Stomach (tissue), 9 donors: ENCODE results near the gene TP63. TPM values are rescaled to one million over a fixed set of nuclear protein-coding genes. Genes with fewer than 3 reads are reported as not detected.

ENCODE experiments used
- DNase-seq, 2 donors: peaks; one replicate each; pipeline versions ENCODE4 v3.0.0 to v3.0.0-alpha.2; 2013 to 2019
- H3K27ac ChIP-seq, 5 donors: fragments of 200-600 bp in 4 of 5; sonication (generic) in 4 of 5; one replicate each; pipeline ENCODE4 v1.5.1; 2013 to 2019; ENCODE audit warnings: mild to moderate bottlenecking in 1 of 5, moderate library complexity in 1 of 5
- H3K27me3 ChIP-seq, 3 donors: fragments of 200-600 bp; sonication (generic); one replicate each; pipeline ENCODE4 v1.5.1; 2017 to 2019; ENCODE audit warnings: mixed run types in 1 of 3
- H3K36me3 ChIP-seq, 4 donors: fragments of 200-600 bp; sonication (generic); 1 replicate in 3 of 4; 2 replicates in 1 of 4; pipeline ENCODE4 v1.5.1; 2016 to 2019
- H3K4me1 ChIP-seq, 4 donors: fragments of 200-600 bp; sonication (generic); one replicate each; pipeline ENCODE4 v1.5.1; 2016 to 2019
- H3K4me3 ChIP-seq, 4 donors: fragments of 200-600 bp; sonication (generic) in 3 of 4; one replicate each; pipeline ENCODE4 v1.5.1; 2016 to 2019; ENCODE audit warnings: mild to moderate bottlenecking in 1 of 4
- H3K9me3 ChIP-seq, 4 donors: fragments of 200-600 bp; sonication (generic); one replicate each; pipeline ENCODE4 v1.5.1; 2016 to 2019
- EP300 ChIP-seq: sonication (generic); formaldehyde crosslinking; IDR thresholded peaks from one replicate; pipeline ENCODE4 v1.6.1; 2017; ENCODE audit warnings: antibody characterized with exemption
- POLR2A ChIP-seq, 4 donors: fragments of 450-650 bp; IDR thresholded peaks; one replicate each; pipeline ENCODE4 v1.6.1; 2016; ENCODE audit warnings: antibody characterized with exemption in 4 of 4, control low read depth in 2 of 4, mild to moderate bottlenecking in 1 of 4, moderate library complexity in 1 of 4
- POLR2AphosphoS5 ChIP-seq, 3 donors: sonication (generic); formaldehyde crosslinking; IDR thresholded peaks; one replicate each; pipeline ENCODE4 v1.6.1; 2016; ENCODE audit warnings: antibody characterized with exemption in 3 of 3
- WGBS, 5 donors: extraction: QIAGEN DNeasy Blood & Tissue Kit in 3 of 5; methylation state at CpG; one replicate each; pipeline versions ENCODE4 v1.1.5 to v1.1.7; 2013 to 2018; 5-methylcytosine and 5-hydroxymethylcytosine counted together
- intact Hi-C: fragments of 100-400 bp; cut with DNase I; formaldehyde crosslinking; loops from one replicate; pipeline ENCODE4 v1.15.1; 2023; ENCODE audit warnings: low total_unique reads
- polyA plus RNA-seq, 3 donors: library from polyadenylated mRNA; stranded (reverse); fragments of 200-250 nt; gene quantifications; one replicate each; pipeline ENCODE4 v1.2.3, GENCODE V29; 2013
- total RNA-seq, 5 donors: library from RNA; depleted of rRNA; stranded (reverse); fragments of >200 nt; gene quantifications; one replicate each; pipeline versions ENCODE4 v1.1.0 to v1.2.3, GENCODE V29; 2014 to 2016
- TF ChIP-seq, protein P1 (sequence below), 7 experiments: fragments of 450-650 bp in 4 of 7; fragments of 200-600 bp in 3 of 7; sonication (generic) in 3 of 7; IDR thresholded peaks; one replicate each; pipeline ENCODE4 v1.5.1; 2016 to 2019; ENCODE audit warnings: antibody characterized with exemption in 7 of 7, control low read depth in 2 of 7, mild to moderate bottlenecking in 1 of 7
- donor health status: healthy with polysubstance abuse.
- donor health status: Bipolar disorder and iron deficiency.
- donor health status: healthy.

Gene TP63
- total and polyA plus RNA-seq, 8 donors, result 0.15 to 25.6 (median 0.55) TPM; not detected in 5

DNA sequence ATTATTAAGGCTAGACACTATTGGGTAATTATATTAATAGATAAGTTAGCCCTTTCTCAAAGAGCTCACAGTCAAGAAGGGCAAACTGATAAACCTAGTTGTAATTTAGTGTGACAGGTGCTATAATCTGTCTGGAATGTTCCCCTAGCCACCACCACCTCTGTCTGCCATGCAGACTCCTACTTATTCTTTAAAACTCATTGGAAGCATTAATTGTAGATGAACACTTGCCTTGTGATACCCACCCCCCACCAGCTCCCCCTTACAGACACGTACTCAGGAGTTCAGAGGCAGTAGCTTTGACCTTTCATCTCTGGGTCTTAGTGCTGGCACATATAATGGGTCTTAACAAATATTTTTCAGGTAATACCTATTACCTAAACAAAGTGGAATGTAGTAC, 195.9 kb downstream of the TP63 start:
- intact Hi-C loops, result no loop called here
- TF ChIP-seq EP300, result no peak
- no peak for TF ChIP-seq POLR2AphosphoS5 (IDR thresholded peaks at IDR 0.05)
- TF ChIP-seq, protein P1, sequence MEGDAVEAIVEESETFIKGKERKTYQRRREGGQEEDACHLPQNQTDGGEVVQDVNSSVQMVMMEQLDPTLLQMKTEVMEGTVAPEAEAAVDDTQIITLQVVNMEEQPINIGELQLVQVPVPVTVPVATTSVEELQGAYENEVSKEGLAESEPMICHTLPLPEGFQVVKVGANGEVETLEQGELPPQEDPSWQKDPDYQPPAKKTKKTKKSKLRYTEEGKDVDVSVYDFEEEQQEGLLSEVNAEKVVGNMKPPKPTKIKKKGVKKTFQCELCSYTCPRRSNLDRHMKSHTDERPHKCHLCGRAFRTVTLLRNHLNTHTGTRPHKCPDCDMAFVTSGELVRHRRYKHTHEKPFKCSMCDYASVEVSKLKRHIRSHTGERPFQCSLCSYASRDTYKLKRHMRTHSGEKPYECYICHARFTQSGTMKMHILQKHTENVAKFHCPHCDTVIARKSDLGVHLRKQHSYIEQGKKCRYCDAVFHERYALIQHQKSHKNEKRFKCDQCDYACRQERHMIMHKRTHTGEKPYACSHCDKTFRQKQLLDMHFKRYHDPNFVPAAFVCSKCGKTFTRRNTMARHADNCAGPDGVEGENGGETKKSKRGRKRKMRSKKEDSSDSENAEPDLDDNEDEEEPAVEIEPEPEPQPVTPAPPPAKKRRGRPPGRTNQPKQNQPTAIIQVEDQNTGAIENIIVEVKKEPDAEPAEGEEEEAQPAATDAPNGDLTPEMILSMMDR (IDR thresholded peaks at IDR 0.05), result no peak
- TF ChIP-seq POLR2A (IDR thresholded peaks at IDR 0.05), result no peak
- no peak overlapping the region for H3K27ac ChIP-seq
- WGBS, 5 donors, result 68 to 76% (median 75%) methylated on average over 1 of the region's 1 CpG
- DNase-seq, result no peak
- H3K4me1 ChIP-seq, result no peaks in the 10 kb centered on the region
- no peaks in the 10 kb centered on the region for H3K36me3 ChIP-seq
- H3K27me3 ChIP-seq, result no peaks in the 10 kb centered on the region
- H3K4me3 ChIP-seq, result no peak overlapping the region
- H3K9me3 ChIP-seq, result no peaks in the 10 kb centered on the region

GRCh38 chr3:189830401-189830800, 199.2 kb downstream of the TP63 start:
- no peak for DNase-seq
- no peaks in the 10 kb centered on the region for H3K9me3 ChIP-seq
- H3K4me1 ChIP-seq, result no peaks in the 10 kb centered on the region
- H3K27ac ChIP-seq, result no peak overlapping the region
- H3K36me3 ChIP-seq, result no peaks in the 10 kb centered on the region
- no peaks in the 10 kb centered on the region for H3K27me3 ChIP-seq
- WGBS, 5 donors, result 71 to 79% (median 73%) methylated on average over 2 of the region's 2 CpGs
- TF ChIP-seq, protein P1 (IDR thresholded peaks at IDR 0.05), result no peak
- no peak for TF ChIP-seq POLR2AphosphoS5 (IDR thresholded peaks at IDR 0.05)
- TF ChIP-seq POLR2A (IDR thresholded peaks at IDR 0.05), result no peak
- TF ChIP-seq EP300, result no peak
- no peak overlapping the region for H3K4me3 ChIP-seq
- intact Hi-C loops, result no loop called here

GRCh38 chr3:189833266-189833665, 202.1 kb downstream of the TP63 start:
- TF ChIP-seq, protein P1 (IDR thresholded peaks at IDR 0.05), result no peak
- TF ChIP-seq EP300 (no peak), POLR2A (IDR thresholded peaks at IDR 0.05) (no peak), POLR2AphosphoS5 (IDR thresholded peaks at IDR 0.05) (no peak)
- intact Hi-C loops, result no loop called here
- Histone ChIP-seq H3K9me3 (no peaks in the 10 kb centered on the region), H3K27me3 (no peaks in the 10 kb centered on the region), H3K36me3 (no peaks in the 10 kb centered on the region), H3K27ac (no peak overlapping the region), H3K4me1 (no peaks in the 10 kb centered on the region), H3K4me3 (no peak overlapping the region)
- no peak for DNase-seq
- 57 to 69% (median 65%) methylated on average over 2 of the region's 2 CpGs for WGBS, 5 donors

- peak in 1 of 2 donors; percentile 19 for DNase-seq
- no peak overlapping the region for H3K4me3 ChIP-seq
- TF ChIP-seq POLR2A (IDR thresholded peaks at IDR 0.05) (no peak), POLR2AphosphoS5 (IDR thresholded peaks at IDR 0.05) (no peak), EP300 (no peak)
- TF ChIP-seq, protein P1 (IDR thresholded peaks at IDR 0.05), result no peak
- 85 to 91% (median 89%) methylated on average over 8 of the region's 8 CpGs for WGBS, 5 donors
- no peaks in the 10 kb centered on the region for H3K27me3 ChIP-seq
- H3K9me3 ChIP-seq, result no peaks in the 10 kb centered on the region
- no peak overlapping the region for H3K27ac ChIP-seq
- H3K4me1 ChIP-seq, result no peaks in the 10 kb centered on the region
- intact Hi-C loops, result no loop called here
- no peaks in the 10 kb centered on the region for H3K36me3 ChIP-seq
These were observed 202.8 kb downstream of the TP63 start for GRCh38 chr3:189833996-189834395.
